ENCODE data around the gene AURKA. TPM values are rescaled to one million over a fixed set of nuclear protein-coding genes. Genes with fewer than 3 reads are reported as not detected.

AURKA gene
- total RNA-seq, 1 donor from 2014 or later = 14.3 TPM

DNA sequence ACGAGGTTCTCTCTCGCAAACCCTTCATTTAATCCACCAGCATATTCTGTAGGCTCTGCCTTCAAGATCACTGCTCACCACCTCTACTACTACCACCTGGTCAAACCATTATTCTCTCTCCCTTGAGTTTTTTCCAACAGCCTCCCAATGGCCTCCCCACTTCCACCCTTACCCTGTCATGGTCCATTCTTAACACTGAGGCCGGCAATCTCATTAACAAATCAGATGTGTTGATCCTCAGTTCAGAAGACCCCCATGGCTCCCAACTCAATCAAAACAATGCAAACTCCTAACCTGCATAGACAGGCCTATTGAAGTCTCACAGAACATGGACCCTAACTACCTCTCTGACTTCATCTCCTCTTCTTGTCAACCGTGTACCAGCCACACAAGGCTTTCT, 2.2 kb downstream of the AURKA start:
- no peaks in the 10 kb centered on the region for H3K9me3 Mint-ChIP-seq (ENCODE audit: unreplicated experiment)
- H3K4me1 Mint-ChIP-seq (ENCODE audit: unreplicated experiment) = peaks cover 12% of the 10 kb centered on the region
- TF ChIP-seq, protein P1, sequence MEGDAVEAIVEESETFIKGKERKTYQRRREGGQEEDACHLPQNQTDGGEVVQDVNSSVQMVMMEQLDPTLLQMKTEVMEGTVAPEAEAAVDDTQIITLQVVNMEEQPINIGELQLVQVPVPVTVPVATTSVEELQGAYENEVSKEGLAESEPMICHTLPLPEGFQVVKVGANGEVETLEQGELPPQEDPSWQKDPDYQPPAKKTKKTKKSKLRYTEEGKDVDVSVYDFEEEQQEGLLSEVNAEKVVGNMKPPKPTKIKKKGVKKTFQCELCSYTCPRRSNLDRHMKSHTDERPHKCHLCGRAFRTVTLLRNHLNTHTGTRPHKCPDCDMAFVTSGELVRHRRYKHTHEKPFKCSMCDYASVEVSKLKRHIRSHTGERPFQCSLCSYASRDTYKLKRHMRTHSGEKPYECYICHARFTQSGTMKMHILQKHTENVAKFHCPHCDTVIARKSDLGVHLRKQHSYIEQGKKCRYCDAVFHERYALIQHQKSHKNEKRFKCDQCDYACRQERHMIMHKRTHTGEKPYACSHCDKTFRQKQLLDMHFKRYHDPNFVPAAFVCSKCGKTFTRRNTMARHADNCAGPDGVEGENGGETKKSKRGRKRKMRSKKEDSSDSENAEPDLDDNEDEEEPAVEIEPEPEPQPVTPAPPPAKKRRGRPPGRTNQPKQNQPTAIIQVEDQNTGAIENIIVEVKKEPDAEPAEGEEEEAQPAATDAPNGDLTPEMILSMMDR (IDR thresholded peaks at IDR 0.05; ENCODE audit: unreplicated experiment) = no peak
- H3K27me3 Mint-ChIP-seq (ENCODE audit: unreplicated experiment) = peaks cover 6% of the 10 kb centered on the region
- peak overlapping the region; percentile 13 for H3K4me3 Mint-ChIP-seq (ENCODE audit: unreplicated experiment)
- DNase-seq (ENCODE audit: low spot score) = no peak
- peaks cover 12% of the 10 kb centered on the region for H3K36me3 Mint-ChIP-seq (ENCODE audit: low read depth, unreplicated experiment)
- H3K27ac Mint-ChIP-seq (ENCODE audit: unreplicated experiment) = no peak overlapping the region

DNA sequence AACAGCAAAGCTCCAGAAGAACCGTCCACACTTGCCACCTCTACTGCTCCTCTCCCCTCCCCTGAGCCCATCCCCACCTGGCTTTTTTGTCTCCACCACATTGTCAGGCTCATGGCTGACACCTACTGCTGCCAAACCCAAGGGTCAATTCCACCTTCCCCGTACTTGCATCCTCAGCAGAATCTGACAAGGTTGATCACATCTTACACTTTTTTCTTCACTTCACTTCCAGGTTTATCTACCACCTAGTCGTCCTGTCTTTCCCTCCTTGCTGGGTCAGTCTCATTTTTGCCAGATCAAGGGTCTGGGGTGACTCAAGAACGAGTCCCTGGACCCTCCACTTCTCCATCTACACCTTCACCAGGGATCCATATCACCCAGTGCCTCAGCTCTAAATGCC, 3.1 kb downstream of the AURKA start:
- no peak for DNase-seq (ENCODE audit: low spot score)
- H3K4me3 Mint-ChIP-seq (ENCODE audit: unreplicated experiment) = no peak overlapping the region
- H3K27me3 Mint-ChIP-seq (ENCODE audit: unreplicated experiment) = peaks cover 6% of the 10 kb centered on the region
- no peaks in the 10 kb centered on the region for H3K9me3 Mint-ChIP-seq (ENCODE audit: unreplicated experiment)
- H3K27ac Mint-ChIP-seq (ENCODE audit: unreplicated experiment) = no peak overlapping the region
- peaks cover 12% of the 10 kb centered on the region for H3K36me3 Mint-ChIP-seq (ENCODE audit: low read depth, unreplicated experiment)
- TF ChIP-seq, protein P1 (IDR thresholded peaks at IDR 0.05; ENCODE audit: unreplicated experiment) = no peak
- H3K4me1 Mint-ChIP-seq (ENCODE audit: unreplicated experiment) = peaks cover 12% of the 10 kb centered on the region

DNA sequence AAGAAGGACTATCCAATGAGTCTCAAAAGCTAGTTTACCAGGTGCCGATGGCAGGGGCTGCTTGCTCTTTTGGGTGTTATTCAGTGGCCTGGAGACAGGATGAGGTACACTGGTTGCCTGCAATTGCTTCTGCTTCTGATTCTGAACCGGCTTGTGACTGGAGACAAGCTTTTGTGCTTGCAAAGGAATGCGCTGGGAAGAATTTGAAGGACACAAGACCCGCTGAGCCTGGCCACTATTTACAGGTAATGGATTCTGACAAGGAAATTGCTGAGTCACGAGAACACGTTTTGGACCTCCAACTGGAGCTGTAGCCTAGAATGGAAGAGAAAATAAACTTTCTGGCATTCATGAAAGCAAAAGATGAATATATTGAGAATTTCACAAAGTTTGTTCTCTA, 5.8 kb downstream of the AURKA start:
- H3K9me3 Mint-ChIP-seq (ENCODE audit: unreplicated experiment) = no peaks in the 10 kb centered on the region
- H3K4me1 Mint-ChIP-seq (ENCODE audit: unreplicated experiment) = peaks cover 3% of the 10 kb centered on the region
- peak overlapping the region; percentile 60 for H3K4me3 Mint-ChIP-seq (ENCODE audit: unreplicated experiment)
- TF ChIP-seq, protein P1 (IDR thresholded peaks at IDR 0.05; ENCODE audit: unreplicated experiment) = no peak
- H3K27me3 Mint-ChIP-seq (ENCODE audit: unreplicated experiment) = peaks cover 2% of the 10 kb centered on the region
- no peak for DNase-seq (ENCODE audit: low spot score)
- no peak overlapping the region for H3K27ac Mint-ChIP-seq (ENCODE audit: unreplicated experiment)
- peaks cover 12% of the 10 kb centered on the region for H3K36me3 Mint-ChIP-seq (ENCODE audit: low read depth, unreplicated experiment)

DNA sequence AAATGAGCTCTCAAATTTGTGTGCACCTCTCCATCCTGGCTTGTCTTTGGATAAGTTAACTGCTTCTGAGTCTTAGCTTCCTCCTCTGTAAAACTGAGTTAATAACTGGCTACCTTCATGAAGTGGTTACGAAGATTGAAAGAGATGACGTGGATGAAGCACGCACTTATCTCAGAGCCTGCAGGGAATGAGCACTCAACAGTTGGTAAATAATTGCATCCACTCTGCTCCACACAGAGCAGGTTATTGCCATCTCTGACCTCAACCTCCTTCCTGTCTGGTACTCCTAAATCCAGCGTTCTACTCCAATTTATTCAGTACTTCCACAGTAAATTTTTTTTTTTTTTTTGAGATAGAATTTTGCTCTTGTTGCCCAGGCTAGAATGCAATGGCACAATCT, 6.9 kb downstream of the AURKA start:
- no peak for DNase-seq (ENCODE audit: low spot score)
- Mint-ChIP-seq H3K36me3 (ENCODE audit: low read depth, unreplicated experiment) (peaks cover 12% of the 10 kb centered on the region), H3K9me3 (ENCODE audit: unreplicated experiment) (no peaks in the 10 kb centered on the region), H3K4me1 (ENCODE audit: unreplicated experiment) (no peaks in the 10 kb centered on the region), H3K4me3 (ENCODE audit: unreplicated experiment) (no peak overlapping the region), H3K27me3 (ENCODE audit: unreplicated experiment) (peaks cover 2% of the 10 kb centered on the region), H3K27ac (ENCODE audit: unreplicated experiment) (no peak overlapping the region)
- TF ChIP-seq, protein P1 (IDR thresholded peaks at IDR 0.05; ENCODE audit: unreplicated experiment) = no peak

DNA sequence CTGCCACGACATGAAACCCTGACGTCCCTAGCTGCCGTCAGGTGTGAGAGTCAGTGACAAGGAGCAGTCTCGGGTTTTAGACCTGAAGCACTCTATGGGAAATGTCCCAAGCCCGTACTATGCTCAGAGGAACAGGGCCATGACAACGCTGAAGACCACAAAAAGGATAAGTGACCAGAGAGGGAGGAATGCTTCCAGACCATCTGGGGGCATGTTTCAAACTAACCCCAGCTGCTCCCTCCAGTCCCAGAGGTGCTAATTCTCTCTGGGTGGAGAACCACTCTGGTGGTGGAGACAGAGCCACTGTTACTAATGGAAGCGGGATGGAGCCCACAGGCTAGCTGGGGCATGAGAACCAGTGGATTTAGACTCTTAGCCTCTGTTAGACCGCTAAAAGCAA, 8.7 kb downstream of the AURKA start:
- Mint-ChIP-seq H3K36me3 (ENCODE audit: low read depth, unreplicated experiment) (peaks cover 3% of the 10 kb centered on the region), H3K27me3 (ENCODE audit: unreplicated experiment) (no peaks in the 10 kb centered on the region), H3K27ac (ENCODE audit: unreplicated experiment) (no peak overlapping the region), H3K4me3 (ENCODE audit: unreplicated experiment) (no peak overlapping the region), H3K9me3 (ENCODE audit: unreplicated experiment) (no peaks in the 10 kb centered on the region), H3K4me1 (ENCODE audit: unreplicated experiment) (no peaks in the 10 kb centered on the region)
- DNase-seq (ENCODE audit: low spot score) = no peak
- TF ChIP-seq, protein P1 (IDR thresholded peaks at IDR 0.05; ENCODE audit: unreplicated experiment) = no peak

Measured in endothelial cell (in vitro differentiated cells).